Right atrium auricular region (tissue), 2 donors: ENCODE results near the gene TRIO. TPM values are rescaled to one million over a fixed set of nuclear protein-coding genes. Genes with fewer than 3 reads are reported as not detected.

Experiments
- DNase-seq: peaks from one replicate; pipeline ENCODE4 v3.0.0-alpha.2; 2019; ENCODE audit warnings: low spot score
- H3K27ac ChIP-seq, 2 donors: fragments of 200-600 bp; sonication (generic); 1 replicate in 1 of 2; 2 replicates in 1 of 2; pipeline ENCODE4 v1.5.1; 2016 to 2019
- H3K27me3 ChIP-seq, 2 donors: fragments of 200-600 bp; sonication (generic); one replicate each; pipeline versions ENCODE4 v1.5.1 to v1.6.0; 2017 to 2019
- H3K36me3 ChIP-seq: fragments of 200-600 bp; sonication (generic); one replicate; pipeline ENCODE4 v1.5.1; 2016
- H3K4me1 ChIP-seq, 2 donors: fragments of 200-600 bp; sonication (generic); one replicate each; pipeline versions ENCODE4 v1.5.1 to v1.6.0; 2017 to 2019
- H3K4me3 ChIP-seq, 2 donors: fragments of 200-600 bp; sonication (generic); 1 replicate in 1 of 2; 2 replicates in 1 of 2; pipeline ENCODE4 v1.5.1; 2017 to 2019; ENCODE audit warnings: mild to moderate bottlenecking in 1 of 2, moderate library complexity in 1 of 2
- H3K9me3 ChIP-seq, 2 donors: fragments of 200-600 bp; sonication (generic); one replicate each; pipeline ENCODE4 v1.5.1; 2019
- total RNA-seq, 2 donors: library from RNA; depleted of rRNA; stranded (reverse); fragments of >200 nt; gene quantifications; one replicate each; pipeline ENCODE4 v1.1.0, GENCODE V29; 2016
- TF ChIP-seq, protein P1 (sequence below), 2 donors: fragments of 200-600 bp; sonication (generic); IDR thresholded peaks; one replicate each; pipeline ENCODE4 v1.5.1; 2019; ENCODE audit warnings: antibody characterized with exemption in 2 of 2

TRIO gene
- total RNA-seq, 2 donors from 2014 or later: 51.6 to 67.0 TPM

DNA sequence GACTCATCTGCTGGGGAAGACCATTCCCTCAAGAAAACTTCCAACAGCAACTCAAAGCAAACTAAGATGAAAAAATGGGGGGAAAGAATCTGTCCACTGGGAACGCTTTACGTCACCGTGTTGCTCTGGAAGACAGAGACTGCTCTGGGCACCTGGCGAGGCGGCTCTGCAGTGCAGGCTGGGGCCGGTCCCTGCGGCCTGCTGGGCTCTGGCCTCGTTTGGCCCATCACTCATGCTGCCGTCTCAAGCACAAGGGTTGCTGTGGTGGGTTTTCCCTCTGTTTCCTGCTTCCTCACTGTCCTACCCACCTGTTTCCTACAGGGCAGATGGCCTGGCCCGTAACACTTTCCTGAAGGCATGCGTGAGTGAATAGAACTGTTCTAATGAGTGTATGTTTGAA lies 345.6 kb downstream of the TRIO start:
- no peak overlapping the region for H3K27ac ChIP-seq
- no peaks in the 10 kb centered on the region for H3K9me3 ChIP-seq
- DNase-seq: no peak
- H3K27me3 ChIP-seq: no peaks in the 10 kb centered on the region
- TF ChIP-seq, protein P1, sequence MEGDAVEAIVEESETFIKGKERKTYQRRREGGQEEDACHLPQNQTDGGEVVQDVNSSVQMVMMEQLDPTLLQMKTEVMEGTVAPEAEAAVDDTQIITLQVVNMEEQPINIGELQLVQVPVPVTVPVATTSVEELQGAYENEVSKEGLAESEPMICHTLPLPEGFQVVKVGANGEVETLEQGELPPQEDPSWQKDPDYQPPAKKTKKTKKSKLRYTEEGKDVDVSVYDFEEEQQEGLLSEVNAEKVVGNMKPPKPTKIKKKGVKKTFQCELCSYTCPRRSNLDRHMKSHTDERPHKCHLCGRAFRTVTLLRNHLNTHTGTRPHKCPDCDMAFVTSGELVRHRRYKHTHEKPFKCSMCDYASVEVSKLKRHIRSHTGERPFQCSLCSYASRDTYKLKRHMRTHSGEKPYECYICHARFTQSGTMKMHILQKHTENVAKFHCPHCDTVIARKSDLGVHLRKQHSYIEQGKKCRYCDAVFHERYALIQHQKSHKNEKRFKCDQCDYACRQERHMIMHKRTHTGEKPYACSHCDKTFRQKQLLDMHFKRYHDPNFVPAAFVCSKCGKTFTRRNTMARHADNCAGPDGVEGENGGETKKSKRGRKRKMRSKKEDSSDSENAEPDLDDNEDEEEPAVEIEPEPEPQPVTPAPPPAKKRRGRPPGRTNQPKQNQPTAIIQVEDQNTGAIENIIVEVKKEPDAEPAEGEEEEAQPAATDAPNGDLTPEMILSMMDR (IDR thresholded peaks at IDR 0.05): no peak
- H3K4me3 ChIP-seq: no peak overlapping the region
- peaks cover 0 to 18% of the 10 kb centered on the region in 2 donors for H3K4me1 ChIP-seq
- H3K36me3 ChIP-seq: peaks cover 81% of the 10 kb centered on the region

DNA sequence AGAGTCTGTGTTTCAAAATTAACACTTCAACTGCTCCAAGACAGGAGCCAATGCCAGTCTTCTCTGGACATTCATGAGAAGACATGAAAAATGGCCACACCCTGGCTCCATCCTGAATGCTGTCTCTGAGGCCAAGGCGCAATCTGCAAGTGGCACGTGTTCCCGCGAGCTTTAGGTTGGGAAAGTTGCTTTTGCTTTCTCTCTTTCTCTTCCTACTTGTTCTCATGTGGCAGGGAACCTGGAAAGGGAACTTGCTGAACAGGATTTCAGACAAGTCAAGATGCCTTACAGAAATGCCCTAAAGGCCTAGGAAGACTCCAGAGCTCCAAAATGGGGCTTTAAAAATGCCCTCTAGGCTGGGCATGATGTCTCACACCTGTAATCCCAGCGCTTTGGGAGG lies 346.5 kb downstream of the TRIO start:
- Histone ChIP-seq H3K36me3 (peaks cover 81% of the 10 kb centered on the region), H3K4me1 (peaks cover 0 to 18% of the 10 kb centered on the region in 2 donors), H3K27ac (no peak overlapping the region), H3K9me3 (no peaks in the 10 kb centered on the region), H3K4me3 (no peak overlapping the region), H3K27me3 (no peaks in the 10 kb centered on the region)
- no peak for DNase-seq
- TF ChIP-seq, protein P1 (IDR thresholded peaks at IDR 0.05): no peak

DNA sequence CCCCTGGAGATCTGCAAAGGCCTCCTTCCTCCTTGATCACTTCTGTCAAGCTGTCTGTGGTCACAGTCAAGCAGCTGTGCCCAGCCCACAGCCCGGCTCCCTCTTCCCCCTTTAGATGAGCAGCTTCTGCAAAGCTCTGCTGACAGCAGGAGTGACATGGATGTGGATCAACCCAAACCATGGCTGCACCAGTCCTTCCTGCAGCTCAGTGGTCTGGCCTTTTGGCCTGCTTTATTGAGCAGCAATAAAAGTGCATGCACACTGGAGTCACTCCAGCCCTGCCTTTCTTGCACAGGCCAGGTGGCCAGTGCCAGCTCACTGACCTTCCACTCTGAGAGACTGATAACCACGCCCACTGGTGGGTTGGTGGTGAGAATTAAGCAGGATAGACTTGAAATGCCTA lies 347.2 kb downstream of the TRIO start:
- TF ChIP-seq, protein P1 (IDR thresholded peaks at IDR 0.05): no peak
- Histone ChIP-seq H3K27me3 (no peaks in the 10 kb centered on the region), H3K9me3 (no peaks in the 10 kb centered on the region), H3K27ac (no peak overlapping the region), H3K4me1 (peaks cover 0 to 18% of the 10 kb centered on the region in 2 donors), H3K4me3 (no peak overlapping the region), H3K36me3 (peaks cover 77% of the 10 kb centered on the region)
- DNase-seq: no peak

DNA sequence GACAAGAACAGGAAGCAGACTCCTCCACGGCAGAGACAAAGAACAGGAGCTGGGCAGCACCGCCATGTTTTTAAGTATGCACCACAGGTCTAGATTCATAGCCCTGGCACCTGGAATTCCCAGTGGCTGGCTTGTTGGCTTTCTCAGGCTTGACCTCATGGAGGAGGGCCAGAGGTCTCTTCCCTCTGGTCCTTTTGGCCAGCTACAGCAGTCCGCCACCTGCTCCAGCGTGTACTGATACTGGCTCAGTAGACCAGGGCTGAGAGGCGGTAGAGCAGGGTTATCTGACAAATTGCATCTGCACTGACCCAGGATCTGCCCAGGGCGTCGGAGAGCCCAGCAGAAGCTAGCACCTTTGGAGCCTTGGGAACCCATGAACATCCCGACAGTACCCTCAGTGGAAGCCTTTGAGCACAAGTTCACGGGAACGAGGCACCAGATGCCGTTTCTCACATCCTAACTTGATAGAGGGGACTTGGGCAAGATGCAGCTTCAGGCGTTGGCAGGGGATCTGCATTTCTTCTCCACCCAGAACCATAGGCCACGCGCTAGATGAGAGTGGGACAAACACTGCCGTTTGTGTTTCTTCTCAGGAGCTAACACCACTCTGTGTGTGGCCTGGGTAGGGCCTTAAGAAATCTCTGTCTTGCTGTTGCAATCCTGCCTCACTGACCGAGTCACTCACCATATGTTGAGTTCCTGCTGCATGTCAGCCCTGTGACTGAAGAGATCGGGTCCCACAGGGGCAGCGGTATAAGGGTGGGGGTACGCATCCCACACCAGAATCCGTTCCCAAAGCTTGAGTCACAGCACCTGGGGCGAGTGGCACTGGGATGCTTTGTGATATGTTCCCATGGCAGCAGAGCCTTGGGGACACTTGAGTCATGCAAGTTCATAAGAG lies 348.1 kb downstream of the TRIO start:
- H3K36me3 ChIP-seq: peaks cover 75% of the 10 kb centered on the region
- H3K9me3 ChIP-seq: no peaks in the 10 kb centered on the region
- H3K27ac ChIP-seq: no peak overlapping the region
- peaks cover 0 to 18% of the 10 kb centered on the region in 2 donors for H3K4me1 ChIP-seq
- H3K27me3 ChIP-seq: no peaks in the 10 kb centered on the region
- DNase-seq: no peak
- TF ChIP-seq, protein P1 (IDR thresholded peaks at IDR 0.05): no peak
- H3K4me3 ChIP-seq: no peak overlapping the region

DNA sequence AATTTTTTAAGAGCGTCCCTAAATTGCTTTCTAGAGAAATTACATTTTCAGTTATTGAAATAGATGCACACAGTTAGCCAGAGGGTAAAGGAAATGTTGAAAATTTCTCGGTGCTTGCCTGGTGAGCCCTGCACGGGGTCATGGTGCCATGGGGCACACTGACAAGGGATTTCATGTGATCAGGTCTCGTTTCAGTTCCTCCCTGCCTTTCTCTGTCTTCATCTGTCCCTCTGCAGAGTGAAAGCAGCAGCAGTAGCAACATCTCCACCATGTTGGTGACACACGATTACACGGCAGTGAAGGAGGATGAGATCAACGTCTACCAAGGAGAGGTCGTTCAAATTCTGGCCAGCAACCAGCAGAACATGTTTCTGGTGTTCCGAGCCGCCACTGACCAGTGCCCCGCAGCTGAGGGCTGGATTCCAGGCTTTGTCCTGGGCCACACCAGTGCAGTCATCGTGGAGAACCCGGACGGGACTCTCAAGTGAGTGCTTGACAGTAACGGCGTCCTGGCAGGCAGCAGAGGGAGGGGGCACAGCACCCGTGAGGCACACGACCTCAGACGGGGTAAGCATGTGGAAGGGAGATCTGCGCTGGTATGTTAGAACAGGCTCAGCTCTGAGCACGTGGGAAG lies 349.3 kb downstream of the TRIO start:
- Histone ChIP-seq H3K27me3 (no peaks in the 10 kb centered on the region), H3K4me1 (peaks cover 0 to 18% of the 10 kb centered on the region in 2 donors), H3K9me3 (no peaks in the 10 kb centered on the region), H3K4me3 (no peak overlapping the region), H3K36me3 (peaks cover 77% of the 10 kb centered on the region), H3K27ac (no peak overlapping the region)
- TF ChIP-seq, protein P1 (IDR thresholded peaks at IDR 0.05): no peak
- no peak for DNase-seq
